C4-2B (cell line): ENCODE measurements around the gene ITGB5.

Source experiments
- CTCF ChIP-seq: fragments of 450-650 bp; conservative IDR thresholded peaks from 2 replicates; pipeline ENCODE4 v1.5.1; 2017; ENCODE audit warnings: mild to moderate bottlenecking
- ZFX ChIP-seq: fragments of 450-650 bp; IDR thresholded peaks from 2 replicates; pipeline ENCODE4 v1.6.1; 2017

GRCh38 chr3:124796477-124796876 is 90.7 kb downstream of the ITGB5 start:
- no peak for TF ChIP-seq CTCF
- no peak for TF ChIP-seq ZFX
